ENCODE measurements around the gene KEL.

- TF ChIP-seq CTCF (IDR thresholded peaks at IDR 0.05; ENCODE audit: extremely low read depth in 1 of 2, insufficient read depth in 1 of 2, low read depth in 1 of 2, low read length in 2 of 2): no peak
- no peak for TF ChIP-seq POLR2A (IDR thresholded peaks at IDR 0.05; ENCODE audit: low read depth, low read length)
- TF ChIP-seq MAX (IDR thresholded peaks at IDR 0.05; ENCODE audit: insufficient read depth, insufficient read length): no peak
- no peak for TF ChIP-seq POLR2AphosphoS5 (IDR thresholded peaks at IDR 0.05; ENCODE audit: insufficient read depth, low read depth, low read length)
- no peak for TF ChIP-seq MYC (IDR thresholded peaks at IDR 0.05; ENCODE audit: low read depth, low read length)
Observed at GRCh38 chr7:142939226-142939910, 22.8 kb downstream of the KEL start, which contains the start of gene LLCFC1.
